Measurements from ENCODE around the gene PHYKPL.
A peak's percentile ranks its signal among the peaks of the same experiment; 100 is the strongest.
"Not testable (repeated sequence)": the region's sequence is repeated elsewhere in the genome, so short reads cannot be mapped to it uniquely, and the experiment has no call there.

Gene PHYKPL

DNA sequence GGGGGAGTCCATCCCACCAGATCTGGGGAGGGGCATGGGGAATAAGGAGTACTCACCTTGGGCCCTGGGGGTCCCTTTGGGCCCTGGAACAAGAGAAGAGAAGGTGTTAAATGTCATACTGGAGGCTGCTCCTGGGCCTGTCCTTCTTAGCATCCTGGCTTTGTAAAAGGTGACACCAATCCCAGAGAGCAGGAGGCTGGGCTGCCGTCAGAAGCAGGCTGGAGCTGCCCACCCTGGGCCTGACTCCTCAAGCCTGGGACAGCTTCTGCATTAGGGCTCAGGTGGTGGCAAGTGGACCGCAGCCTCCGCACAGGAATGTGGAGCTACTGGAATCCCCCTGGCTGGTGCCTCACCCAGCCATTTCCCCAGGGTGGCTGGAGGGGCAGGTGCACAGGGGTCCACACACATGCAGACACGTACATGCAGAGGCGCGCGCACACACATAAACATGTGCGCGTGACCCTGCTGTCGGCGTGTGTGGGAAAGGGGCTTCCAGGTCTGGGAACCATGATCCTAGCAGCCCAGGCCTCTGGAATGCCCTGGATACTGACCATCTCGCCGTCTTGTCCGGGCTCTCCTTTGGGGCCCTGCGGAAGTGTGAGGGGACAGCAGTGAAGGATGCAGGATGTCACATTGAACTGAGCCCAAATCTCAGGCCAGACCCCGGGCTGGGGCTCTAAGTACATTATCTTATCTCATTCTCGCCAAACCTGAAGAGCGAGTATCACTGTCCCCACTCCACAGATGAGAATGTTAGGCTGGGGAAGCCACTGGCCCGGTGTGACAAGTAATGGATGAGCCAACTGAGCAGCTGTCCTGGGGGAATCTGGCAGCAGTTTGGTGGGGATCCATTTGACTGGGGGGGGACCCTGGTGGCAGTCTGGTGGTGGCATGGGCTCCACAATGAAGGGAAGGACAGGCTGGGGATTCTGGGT lies 29.3 kb upstream of the PHYKPL start:
- no peak for DNase-seq

- no peak for DNase-seq
These were observed 27.3 kb upstream of the PHYKPL start for GRCh38 chr5:178259623-178260536.

- DNase-seq: no peak
These were observed 25.0 kb upstream of the PHYKPL start for GRCh38 chr5:178257650-178258049.

GRCh38 chr5:178256746-178257145 lies 24.1 kb upstream of the PHYKPL start:
- DNase-seq: no peak

- DNase-seq: not testable (repeated sequence)
These were observed 21.0 kb upstream of the PHYKPL start for GRCh38 chr5:178253632-178254031.

DNA sequence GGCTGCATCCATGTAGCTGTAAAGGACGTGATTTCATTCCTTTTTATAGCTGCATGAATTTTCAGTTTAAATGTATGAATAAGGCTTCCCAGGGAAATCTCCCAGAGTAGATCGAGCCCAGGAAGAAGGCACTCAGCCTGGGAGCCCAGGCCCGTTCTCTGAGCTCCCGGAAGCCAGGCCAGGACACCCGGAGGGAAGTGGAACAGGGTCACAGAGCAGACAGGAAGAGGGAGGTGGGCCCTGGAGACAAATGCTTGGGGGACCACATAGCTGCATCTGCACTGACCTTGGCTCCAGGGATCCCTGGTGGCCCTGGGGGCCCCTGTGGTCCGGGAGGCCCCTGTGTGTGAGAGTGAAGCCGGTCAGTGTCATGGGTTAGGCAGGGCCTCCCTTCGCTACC lies 19.7 kb upstream of the PHYKPL start:
- DNase-seq: no peak

- no peak for DNase-seq
These were observed 17.7 kb upstream of the PHYKPL start for GRCh38 chr5:178250263-178250662.

DNA sequence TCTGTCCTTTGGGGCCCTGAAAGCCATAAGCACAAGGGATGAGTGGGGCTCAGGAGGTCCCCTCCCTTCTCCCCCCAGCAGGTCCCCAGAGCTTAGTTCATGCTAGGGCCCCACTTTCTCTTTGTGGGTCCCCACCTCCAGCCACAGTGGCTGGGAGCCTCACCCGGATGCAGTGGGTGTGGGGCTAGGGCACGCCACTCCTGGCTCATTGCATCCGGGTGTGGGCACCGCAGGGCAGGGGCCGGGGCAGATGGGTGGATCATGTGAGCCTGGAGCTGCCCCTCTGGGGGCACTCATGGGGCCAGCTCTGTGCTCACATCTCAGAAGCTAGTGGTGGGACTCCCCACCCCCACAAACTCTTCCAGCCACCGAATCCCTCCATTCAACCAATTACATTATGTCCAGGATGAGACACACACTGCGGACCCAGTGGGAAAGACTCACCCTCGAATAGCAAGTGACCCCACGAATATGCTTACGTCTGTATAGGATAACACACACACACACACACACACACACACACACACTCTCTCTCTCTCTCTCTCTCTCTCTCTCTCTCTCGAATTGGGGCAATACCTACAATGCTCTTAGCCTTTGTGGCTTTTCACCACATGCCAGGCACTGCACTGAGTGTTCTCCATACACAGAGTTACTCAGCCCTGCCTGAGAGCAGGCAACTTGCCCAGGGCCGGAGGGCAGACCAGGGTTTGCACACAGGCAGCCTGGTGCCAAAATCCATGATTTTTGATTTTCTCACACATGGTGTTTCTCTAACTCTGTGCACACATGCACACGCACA lies 16.8 kb upstream of the PHYKPL start:
- peak; percentile 77 for DNase-seq

DNA sequence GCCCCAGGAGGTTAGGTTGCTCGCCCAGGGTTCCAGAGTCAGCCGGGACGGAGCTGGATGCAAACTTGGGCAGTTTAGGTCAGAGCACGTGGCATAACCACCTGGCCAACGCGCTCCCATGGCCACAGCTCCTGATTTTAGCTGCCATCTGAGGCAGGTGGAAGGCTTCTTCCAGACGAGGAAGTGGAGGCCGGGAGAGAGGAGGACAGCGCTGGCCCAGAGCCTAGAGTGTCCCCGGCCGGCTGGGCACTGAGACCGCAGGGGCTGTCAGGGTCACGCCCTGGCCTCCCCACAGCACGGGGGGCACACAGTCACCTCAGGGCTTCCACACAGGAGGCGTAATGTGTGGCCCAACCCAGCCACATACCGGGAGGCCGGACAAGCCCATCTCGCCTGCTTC lies 16.1 kb upstream of the PHYKPL start:
- no peak for DNase-seq

DNA sequence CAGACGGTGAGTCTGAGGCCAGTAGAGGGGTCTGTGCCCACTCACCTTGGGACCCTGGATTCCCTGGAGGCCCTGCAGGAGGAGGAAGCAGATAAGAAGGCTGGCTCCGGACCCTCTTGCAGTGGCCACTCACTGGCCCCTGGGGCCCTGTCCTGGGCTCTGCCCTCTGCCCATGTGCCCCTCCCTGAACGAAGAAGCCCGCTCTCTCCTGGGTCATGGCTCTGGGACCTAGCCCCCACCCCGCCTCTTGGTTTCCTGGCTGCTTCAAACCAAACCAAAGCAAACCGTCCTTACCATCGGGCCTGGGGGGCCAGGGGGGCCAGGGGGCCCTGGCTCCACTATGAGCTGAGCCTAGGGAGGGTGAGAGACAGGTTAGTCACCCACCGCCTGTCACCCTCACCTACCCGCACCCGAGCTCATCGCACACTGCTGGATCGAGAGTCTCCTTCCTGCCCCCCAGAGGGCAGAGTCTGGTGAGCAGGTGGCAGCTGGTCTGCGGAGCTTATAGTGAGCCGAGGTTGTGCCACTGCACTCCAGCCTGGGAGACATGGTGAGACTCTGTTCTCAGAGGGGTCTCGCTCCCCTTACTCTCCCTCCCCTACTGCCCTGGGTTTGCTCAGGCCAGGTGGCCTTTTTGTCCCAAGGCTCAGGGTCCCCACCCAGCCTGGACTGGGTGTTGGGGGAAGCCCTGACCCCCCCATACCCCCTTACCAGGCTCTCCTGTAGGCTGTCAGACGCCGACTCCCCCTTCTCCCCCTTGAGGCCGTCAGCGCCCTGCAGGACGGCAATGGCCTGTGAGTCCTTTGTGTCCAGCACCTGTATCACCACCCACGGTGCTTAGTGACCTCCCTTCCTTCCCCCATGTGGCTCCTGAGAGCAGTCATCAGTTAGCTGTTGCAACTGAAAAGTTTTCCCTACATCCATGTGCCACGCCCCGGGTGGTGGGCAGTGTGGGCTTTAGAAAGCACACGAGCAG lies 15.2 kb upstream of the PHYKPL start:
- no peak for DNase-seq

GRCh38 chr5:178246624-178247279 lies 14.2 kb upstream of the PHYKPL start:
- no peak for DNase-seq

DNA sequence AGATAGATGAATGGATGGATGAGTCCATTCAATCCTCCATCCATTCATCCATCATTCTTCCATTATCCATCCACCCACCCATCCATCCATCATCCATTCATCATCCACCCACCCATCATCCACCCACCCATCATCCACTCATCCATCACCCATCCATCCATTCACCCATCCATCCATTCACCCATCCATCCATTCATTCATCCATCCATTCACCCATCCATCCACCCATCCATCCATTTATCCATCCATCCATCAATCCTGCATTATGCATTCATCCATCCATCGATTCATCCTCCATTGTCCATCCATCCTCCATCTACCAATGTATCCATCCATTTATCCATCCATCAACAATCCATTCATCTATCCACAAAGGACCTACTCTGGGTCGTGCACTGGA lies 12.8 kb upstream of the PHYKPL start:
- DNase-seq: no peak

- no peak for DNase-seq
These were observed 12.0 kb upstream of the PHYKPL start for GRCh38 chr5:178244576-178244975.

DNA sequence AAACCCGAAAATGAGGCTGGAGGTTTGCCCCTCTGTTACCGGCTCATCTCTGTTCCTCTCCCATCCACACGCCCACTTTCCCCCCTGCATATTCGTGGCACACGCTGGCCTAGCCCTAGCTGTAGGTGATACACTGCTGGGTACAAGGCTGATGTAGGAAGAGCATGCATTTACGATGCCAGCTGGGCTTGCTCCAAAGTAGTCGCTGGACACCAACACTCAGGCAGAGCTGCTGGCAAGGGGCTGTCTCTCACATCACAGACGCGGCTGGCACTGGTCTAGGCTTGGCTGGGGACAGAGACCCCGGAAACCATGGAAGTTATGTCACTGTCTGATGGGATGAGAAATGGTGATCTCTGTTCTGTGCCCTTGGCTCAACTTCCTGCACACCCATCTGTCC lies 9.8 kb upstream of the PHYKPL start:
- no peak for DNase-seq

- DNase-seq: no peak
These were observed 9.2 kb upstream of the PHYKPL start for GRCh38 chr5:178241688-178242231.

- DNase-seq: no peak
These were observed 8.6 kb upstream of the PHYKPL start for GRCh38 chr5:178241231-178241663.

DNA sequence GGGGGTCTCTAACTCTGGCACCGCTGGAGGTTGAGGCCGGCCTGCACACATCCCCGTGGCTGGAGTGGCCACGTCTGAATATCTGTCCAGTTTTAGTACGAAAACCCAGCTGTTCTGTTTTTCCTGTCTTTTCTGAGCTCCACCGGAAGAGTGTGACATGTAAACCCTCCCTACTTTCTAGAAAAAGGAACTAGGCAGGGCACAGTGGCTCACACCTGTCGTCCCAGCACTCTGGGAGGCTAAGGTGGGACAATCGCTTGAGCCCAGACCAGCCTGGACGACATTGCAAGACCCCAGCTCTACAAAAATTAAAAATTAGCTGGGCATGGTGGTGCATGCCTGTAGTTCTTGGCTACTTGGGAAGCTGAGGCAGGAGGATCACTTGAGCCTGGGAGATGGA lies 8.2 kb upstream of the PHYKPL start:
- DNase-seq: no peak

- no peak for DNase-seq
These were observed 7.7 kb upstream of the PHYKPL start for GRCh38 chr5:178240341-178240741.

DNA sequence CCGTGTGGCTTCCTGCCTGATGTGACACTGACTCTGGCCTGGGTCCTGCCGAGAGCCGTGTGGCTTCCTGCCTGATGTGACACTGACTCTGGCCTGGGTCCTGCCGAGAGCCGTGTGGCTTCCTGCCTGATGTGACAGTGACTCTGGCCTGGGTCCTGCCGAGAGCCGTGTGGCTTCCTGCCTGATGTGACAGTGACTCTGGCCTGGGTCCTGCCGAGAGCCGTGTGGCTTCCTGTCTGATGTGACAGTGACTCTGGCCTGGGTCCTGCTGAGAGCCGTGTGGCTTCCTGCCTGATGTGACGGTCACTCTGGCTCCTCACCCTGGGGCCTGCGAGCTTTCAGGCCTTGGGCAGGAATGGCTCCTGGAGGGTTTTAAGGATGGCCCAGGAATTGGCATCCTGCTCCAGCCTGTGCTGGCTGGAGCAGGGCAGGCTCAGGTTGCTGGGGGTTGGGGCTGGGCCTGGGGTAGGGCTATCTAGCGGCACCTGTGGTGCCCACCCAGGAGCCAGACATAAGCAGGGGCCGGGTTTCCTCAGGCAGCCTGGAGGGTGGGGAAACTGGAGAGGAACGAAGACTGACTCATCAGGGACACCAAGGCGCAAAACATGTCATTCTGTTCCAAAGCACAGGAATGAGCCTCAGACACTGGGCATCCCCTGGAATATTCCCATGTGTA lies 7.2 kb upstream of the PHYKPL start:
- DNase-seq: not testable (repeated sequence)

Measured in NCI-H226 (cell line).